Jurkat, Clone E6-1 (cell line): ENCODE results near the gene ADAM15.

Experiments used
- DNase-seq: peaks from one replicate; pipeline ENCODE4 v3.0.0-alpha.2; 2011; ENCODE audit warnings: low read depth, low spot score
- H3K4me3 ChIP-seq: 2 replicates; pipeline ENCODE4 v1.5.1; 2011; ENCODE audit warnings: mild to moderate bottlenecking, low read length, control low read depth, moderate library complexity

Gene ADAM15

GRCh38 chr1:155064832-155065429 lies 13.8 kb downstream of the ADAM15 start:
- no peak for DNase-seq

GRCh38 chr1:155066777-155067176 lies 15.7 kb downstream of the ADAM15 start:
- DNase-seq = no peak
- no peak overlapping the region for H3K4me3 ChIP-seq

More at GRCh38 chr1:155064832-155065429, 13.8 kb downstream of the ADAM15 start:
- H3K4me3 ChIP-seq = 0 out of 2 replicates have a peak overlapping the region, but pooled peaks have one; percentile 79

DNA sequence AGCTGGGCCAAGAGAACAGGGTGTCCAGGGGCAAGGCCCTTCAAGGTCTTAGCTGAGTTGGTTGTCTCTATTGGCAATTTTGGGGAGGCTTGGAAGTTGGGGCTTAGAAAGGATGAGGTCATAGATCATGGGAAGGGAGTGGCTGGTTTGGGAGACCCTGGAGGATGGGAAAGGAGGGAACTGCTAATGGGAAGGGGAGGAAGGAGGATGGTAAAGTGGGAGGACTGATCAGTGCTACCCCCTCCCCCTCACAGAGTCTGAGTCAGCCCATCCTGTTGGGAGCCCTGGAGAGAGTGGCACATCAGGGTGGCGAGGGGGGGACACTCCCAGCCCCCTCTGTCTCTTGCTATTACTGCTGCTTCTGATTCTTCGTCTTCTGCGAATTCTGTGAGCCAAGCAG lies 17.5 kb downstream of the ADAM15 start:
- no peak for DNase-seq
- H3K4me3 ChIP-seq = no peak overlapping the region

DNA sequence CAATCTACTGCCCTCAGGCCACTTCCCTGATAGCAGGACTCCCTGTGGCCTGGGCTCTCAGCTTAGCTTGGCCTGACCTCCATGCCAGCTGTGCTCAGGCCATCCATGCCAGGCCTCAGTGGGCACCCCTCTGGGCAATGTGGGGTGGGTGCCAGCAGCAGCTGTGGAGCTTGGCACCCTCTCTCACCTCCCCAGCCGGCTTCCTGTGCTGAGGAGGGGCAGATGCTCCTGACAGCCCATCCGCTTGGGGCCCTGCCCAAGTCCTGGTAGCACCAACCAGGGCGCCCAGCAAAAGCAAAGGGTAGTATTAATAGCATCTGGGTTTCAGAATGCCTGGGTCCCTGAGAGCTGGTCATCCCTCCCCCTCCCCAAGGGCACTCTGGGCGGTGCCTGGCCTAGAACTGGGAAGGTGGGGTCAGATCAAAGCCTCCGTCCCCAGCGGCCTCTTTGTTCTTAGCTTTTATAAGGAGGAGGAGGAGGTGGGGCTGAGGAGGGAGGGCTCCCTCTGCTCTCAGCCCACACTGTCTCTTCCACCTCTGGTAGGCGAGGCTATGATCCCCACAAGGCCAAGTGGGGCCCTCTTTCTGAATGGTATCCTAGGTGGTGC lies 18.5 kb downstream of the ADAM15 start:
- DNase-seq = no peak
- H3K4me3 ChIP-seq = no peak overlapping the region

- no peak for DNase-seq
- peak overlapping the region; percentile 26 for H3K4me3 ChIP-seq
Observed at GRCh38 chr1:155070158-155070621, 19.1 kb downstream of the ADAM15 start.

DNA sequence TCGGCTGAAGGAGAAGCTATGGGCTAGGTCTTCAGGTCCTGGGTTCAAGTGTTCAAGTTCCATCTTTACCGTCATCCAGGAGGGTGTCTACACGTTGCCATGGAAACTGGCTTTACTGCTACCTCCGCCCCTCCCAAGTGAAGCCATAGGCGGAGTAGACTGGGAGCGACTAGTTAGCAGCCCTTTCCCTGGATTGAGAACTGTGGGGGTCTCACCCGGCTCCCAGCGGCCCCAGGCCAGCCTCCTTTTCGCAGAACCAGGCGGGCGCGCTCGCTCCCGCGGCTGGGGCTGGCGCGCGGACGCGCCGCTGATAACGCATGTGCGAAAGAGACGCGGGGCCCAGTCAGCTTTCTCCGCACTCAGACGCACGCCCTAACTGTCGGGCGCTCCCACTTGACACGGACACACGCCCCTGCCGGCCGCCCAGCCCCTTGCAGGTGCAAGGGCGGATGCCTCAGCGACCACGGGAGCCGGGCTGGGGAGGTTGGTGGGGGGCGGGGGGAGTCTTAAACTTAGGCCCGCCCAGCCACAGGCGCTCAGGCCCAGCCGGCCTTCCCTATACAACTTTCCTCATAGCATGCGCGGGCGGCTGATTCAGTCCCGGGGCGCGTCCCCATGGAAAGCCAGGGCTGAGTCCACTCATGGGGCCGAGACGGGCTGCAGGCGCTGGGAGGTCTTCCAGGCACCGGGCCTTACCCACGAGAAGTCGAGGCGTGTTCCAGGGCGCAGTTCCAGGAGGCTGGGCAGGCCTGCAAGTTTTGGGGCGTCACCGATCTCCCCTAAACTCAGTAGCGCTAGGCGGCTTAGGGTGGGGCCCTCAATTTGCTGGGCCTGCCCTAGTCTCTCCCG lies 19.8 kb downstream of the ADAM15 start:
- DNase-seq = peak; percentile 67
- peak overlapping the region; percentile 26 for H3K4me3 ChIP-seq

GRCh38 chr1:155071701-155072100 lies 20.6 kb downstream of the ADAM15 start:
- DNase-seq = no peak
- H3K4me3 ChIP-seq = no peak overlapping the region

- no peak for DNase-seq
- no peak overlapping the region for H3K4me3 ChIP-seq
Observed at GRCh38 chr1:155072531-155073289, 21.6 kb downstream of the ADAM15 start.

DNA sequence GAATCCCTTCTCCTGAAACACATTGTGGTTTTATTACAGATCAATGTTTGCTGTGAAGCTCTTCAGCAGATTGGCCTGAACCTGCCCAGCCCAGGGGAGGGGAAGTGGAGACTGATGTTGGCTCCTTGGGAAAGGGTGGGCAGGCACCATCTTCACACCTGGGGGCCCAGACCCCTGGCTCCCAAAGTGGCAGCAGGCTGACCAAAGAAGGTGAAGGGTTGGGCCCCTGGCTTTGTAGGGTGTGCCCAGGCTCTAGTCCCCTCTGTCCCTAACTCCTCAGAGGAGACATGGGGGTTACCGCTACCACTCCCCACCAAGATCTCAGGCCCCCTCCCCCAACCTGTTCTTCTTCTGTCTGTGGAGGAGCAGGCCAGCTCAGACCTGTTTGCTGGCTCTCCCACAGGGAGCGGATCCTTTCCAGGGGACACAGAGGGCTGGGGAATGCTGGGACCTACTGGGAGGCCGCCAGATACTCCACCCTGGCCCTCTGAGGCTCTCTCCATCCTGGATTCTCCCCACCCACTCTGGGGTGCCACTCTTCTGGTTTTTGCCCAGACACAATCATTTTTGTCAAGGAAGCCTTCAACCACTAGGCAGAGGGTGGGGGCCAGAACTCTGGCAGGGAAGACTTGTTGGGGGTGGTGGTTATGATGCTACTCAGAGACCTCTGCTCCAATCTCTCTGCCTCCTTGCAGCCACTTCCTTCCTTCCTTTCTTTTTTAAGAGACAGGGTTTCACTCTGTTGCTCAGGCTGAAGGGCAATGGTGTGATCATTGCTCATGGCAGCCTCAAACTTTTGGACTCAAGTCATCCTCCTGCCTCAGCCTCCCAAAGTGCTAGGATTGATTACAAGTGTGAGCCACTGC lies 22.5 kb downstream of the ADAM15 start:
- DNase-seq = peak; percentile 83

DNA sequence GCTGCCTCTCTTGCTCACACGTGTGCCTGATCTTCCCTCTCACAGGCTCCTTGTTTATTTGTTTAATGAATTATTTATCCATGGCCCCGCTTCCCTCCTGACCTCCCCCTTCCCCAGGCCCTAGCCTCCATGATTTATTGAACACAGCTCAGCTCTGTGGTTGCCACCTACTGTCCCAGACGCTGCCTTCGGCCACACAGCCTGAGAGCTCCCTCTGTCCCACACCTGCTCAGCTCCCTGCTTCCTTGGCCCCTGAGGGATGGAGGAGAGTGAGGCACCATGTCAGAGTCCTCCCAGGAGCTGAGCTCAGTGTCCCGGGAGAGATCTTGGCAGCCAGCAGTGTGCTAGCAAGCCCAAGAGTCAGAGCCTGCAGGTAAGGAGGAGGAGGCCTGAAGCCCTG lies 24.4 kb downstream of the ADAM15 start:
- no peak for DNase-seq
- no peak overlapping the region for H3K4me3 ChIP-seq

More for the DNA sequence above, 22.5 kb downstream of the ADAM15 start:
- no peak overlapping the region for H3K4me3 ChIP-seq

- H3K4me3 ChIP-seq = no peak overlapping the region
- DNase-seq = no peak
Observed at GRCh38 chr1:155076371-155076770, 25.3 kb downstream of the ADAM15 start.

DNA sequence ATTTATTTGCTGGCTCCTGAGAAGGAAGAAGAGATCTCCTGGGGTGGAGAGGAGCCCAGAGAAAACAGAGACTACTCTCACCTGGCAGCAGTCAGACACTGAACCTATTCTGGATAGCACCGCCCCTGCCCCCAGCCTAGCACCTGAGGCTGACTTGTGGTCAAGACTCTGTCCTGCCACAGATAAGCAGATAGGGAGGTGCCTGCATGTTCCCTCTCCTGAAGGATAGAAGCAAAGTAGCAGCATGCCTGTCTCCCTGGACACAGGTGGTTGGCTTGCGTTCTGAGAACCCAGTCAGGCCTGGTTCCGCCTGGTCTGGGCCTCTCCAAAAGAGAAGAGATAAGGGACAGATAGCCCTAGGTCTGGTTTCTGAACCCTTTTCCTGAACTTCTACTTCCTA lies 26.2 kb downstream of the ADAM15 start:
- DNase-seq = no peak
- no peak overlapping the region for H3K4me3 ChIP-seq

DNA sequence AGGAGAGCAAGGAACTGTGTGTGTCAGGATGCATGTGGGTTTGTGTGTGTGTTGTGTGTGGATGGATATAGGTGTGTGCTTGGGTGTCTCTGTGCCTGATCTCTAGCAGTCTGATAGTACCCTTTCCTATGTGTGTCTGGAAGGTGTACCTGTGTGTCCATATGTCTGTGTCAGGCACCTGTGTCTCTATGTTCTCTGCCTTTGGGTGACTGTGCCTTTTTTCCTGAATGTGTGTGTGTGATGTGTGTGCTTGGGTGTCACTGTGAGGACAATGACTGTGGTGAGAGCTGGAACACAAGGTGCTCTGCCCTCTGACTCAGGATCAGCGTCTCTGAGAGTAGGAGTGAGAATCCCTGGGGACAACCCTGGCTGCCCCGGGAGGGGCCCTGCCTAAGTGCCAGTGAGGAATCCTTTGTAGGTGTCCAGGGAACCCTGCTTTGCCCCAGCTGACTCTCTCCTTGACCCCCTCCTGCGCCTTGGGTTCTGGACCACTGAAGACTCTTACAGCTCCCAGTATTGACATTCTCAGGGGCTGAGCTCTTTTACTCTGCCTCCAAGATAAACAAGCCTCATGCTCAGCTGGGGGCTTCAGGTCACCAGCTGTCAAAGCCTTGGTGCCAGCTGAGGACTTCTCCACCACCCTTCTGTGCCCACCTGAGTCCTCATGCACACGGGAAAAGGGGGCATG lies 26.8 kb downstream of the ADAM15 start:
- no peak overlapping the region for H3K4me3 ChIP-seq
- no peak for DNase-seq

DNA sequence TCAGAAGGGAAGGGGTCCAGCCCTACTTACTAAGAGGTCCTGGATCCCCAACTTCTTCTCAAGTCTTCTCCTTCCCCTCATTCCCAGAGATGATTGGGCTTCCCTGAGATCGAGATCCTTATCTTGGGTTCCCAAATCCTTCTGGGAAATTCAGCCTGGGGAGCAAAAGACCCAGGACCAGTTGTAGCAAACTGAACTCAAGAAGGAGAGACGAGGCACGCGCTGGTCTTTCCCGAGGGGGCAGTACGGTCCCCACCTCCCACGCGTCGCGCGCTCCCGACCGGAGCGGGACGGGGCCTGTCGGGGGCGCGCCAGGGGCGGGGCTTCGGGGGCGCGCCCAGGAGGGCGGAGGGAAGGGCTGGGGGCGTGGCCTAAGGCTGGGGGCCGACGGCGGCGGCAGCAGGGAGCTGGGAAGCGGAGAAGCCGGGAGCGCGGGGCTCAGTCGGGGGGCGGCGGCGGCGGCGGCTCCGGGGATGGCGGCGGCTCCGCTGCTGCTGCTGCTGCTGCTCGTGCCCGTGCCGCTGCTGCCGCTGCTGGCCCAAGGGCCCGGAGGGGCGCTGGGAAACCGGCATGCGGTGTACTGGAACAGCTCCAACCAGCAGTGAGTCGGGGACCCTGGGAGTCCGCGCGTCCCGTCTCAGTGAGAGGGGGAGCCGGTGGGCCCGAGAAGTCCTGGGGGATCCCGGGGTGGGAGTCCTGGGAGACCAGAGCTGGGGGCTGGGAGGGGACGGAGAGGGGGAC lies 27.5 kb downstream of the ADAM15 start, which contains the start of gene EFNA3:
Gene EFNA3, plus strand, starts transcription at position 369 of the 741 bp plus-strand sequence. Its CDS starts 105 bp downstream, at position 474.
- DNase-seq = no peak
- H3K4me3 ChIP-seq = peak within 1 kb of the TSS; percentile 48

DNA sequence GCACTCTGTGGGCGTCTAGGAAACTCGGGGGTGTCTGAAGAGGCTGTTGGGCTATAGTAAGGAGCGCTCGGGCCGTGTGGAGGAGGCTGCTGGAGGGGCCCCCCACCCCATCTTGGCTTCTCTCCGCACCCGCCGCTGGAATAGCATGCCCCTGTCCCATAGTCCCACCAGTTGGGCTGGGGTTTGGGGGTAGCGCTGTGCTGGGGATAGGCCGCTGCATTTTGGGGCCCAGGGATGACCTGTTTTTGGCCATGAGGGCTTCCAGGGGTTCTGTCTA lies 28.0 kb downstream of the ADAM15 start:
- DNase-seq = no peak
- peak overlapping the region; percentile 48 for H3K4me3 ChIP-seq

DNA sequence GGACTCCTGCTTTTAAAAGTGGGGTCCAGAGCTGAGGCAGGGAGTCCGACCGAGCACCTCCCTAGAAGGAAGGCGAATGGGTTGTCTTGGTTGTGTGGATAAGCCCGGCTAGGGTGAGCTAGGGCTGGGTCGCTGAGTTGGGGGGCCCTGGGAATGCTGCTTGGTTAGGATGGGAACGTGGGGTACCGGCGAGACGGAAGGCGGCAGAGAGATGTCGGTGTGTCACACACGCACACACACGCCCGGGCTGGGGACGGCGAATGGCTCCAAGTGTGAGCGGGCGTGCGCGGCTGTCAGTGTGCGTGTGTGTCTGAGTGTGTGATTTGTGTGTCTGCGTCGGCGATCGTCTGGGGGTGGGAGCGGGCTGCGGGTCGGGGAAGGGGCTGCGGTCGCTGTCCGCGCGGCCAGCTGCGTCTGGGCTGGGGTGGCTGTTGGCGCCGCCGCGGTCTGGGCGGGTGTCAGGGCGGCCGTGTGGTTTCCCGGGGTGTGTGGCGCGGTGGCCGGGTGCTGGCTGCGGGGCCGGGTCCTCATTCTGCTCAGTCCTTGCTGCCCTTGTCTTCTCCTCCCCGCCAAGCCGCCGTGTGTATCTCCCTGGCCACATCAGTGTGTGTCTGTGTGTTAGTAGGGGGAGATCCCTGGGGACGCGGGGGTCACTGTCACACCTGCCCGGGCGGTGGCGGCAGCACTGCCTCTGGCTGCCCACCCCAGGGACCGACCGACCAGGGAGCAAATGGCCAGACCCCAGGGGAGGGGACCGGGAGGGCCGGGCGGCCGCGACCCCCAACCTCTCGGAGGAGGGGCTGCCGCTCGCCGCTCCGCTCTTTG lies 28.6 kb downstream of the ADAM15 start:
- no peak for DNase-seq
- H3K4me3 ChIP-seq = peak overlapping the region; percentile 50
